Kasumi-1 (cell line): Measurements from ENCODE around the gene P2RY12.

Experiments used
- DNase-seq, 2 experiments: peaks; one replicate each; lab custom pipeline; 2025; lab: John Stamatoyannopoulos, UW

Gene P2RY12

DNA sequence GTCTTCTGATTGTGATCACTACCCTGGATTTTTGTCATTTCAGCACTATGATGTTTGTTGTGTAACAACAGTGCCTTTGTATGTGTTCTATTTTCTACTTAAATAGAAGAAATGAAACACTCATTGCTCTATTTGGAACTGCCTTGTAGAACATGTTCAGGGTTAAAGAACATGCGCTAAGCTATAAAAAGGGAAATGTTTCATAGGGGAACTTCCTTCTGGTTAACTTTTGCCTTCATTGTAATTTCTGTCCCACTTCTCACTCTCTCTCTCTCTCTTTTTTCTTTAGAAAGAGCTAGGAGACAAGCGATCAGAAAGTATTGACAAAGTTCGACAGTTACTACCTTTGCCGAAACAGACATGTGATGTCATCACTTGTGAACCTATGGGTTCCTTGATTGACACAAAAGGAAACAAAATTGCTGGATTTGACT lies at the start of gene P2RY12:
Gene P2RY12 (minus strand): TSS at position 13 of the 434 bp plus-strand sequence. CDS start 45,908 bp downstream, outside the sequence.
- peak; percentile 44 to 51 for DNase-seq

GRCh38 chr3:151432616-151433372 lies 48.2 kb upstream of the P2RY12 start:
- DNase-seq, result no peak

- peak in 1 of 2 experiments; percentile 17 for DNase-seq
Measured at GRCh38 chr3:151431940-151432339, 47.4 kb upstream of the P2RY12 start.

- no peak for DNase-seq
Measured at GRCh38 chr3:151430821-151431484, 46.4 kb upstream of the P2RY12 start.

- no peak for DNase-seq
Measured at GRCh38 chr3:151428386-151428785, 43.8 kb upstream of the P2RY12 start.

GRCh38 chr3:151426341-151426657 lies 41.7 kb upstream of the P2RY12 start:
- DNase-seq, result peak; percentile 16 to 48

DNA sequence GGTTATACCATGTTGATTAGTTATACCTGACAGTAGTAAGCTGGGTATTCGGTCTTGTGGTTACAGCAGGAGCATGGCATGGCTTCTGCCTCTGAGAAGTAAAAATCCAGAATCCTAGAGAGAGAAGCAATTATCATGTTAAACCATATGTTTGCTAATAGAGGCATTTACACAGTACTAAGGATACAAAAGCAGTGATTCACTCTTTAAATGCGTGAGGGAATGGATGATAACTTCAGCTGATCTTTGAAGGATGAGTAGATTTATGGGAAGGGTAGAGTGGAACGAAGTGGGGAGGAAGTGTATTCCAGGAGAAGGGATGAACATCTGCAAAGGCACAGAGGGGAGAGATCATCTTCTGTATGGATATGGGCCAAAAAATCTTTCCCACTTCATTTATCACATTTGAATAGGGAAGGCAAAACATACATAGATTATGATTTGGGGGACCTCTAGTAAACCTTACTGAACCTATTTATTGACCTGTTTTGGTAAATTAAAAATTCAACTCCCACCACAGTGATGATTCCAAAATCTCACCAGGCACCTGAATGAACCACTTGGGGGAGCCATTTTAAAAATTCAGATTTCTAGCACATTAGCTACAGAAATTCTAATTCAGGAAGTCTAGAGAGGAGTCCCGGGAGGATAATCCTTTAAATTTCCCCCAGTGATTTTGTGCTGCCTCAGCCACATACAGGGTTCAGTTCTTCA lies 41.2 kb upstream of the P2RY12 start:
- DNase-seq, result peak; percentile 40 to 48

DNA sequence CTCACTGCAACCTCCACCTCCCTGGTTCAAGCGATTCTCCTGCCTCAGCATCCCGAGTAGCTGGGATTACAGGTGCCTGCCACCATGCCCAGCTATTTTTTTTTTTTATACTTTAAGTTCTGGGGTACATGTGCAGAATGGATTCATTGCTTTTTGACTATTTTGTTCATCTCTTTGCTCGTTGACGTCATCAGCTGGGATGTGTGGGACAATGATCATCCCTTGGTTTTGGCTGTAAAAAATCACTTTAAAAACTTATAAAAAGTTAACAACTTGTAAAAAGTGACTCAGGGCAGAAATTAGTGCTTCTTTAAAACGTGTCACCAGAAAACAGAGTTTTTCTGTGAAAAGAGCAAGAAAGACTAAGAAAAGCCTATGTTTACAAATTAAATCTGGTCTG lies 38.5 kb upstream of the P2RY12 start:
- no peak for DNase-seq

DNA sequence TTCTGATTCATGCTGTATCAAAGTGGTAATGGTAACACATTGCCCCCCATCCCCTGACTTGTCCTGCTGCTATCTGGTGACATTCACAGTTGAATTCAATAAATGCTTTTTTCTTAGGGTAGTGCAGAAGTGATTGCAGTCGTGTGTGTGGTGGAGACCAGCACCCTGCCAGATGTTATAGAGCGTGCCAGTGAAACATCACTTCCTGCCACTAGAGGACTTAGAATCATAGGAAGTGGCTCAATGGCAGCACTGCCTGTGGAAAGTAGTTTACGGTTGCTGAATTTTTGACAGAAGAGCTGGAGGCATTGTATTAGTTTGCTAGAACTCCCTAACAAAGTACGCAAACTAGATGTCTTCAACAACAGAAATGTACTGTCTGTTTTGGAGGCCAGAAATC lies 37.4 kb upstream of the P2RY12 start:
- DNase-seq, result peak; percentile 74 to 82

DNA sequence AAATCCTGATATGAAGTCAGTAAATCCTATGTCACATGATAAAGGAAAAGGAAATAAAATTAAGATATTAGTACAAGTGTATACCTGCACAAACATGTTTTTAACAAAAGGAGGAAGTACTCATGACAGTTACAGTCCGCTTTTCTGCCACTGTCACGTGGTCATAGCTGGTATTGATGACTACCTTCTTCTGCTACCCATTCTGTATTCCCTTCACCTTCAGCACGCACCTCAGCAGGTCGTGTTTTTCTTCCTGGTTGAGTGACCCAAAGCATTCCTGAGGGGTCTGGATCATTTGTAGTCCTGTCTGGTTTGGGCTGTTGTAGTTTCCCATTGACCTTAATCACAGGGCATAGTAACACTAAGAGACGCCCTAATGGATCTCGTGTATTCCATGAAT lies 35.3 kb upstream of the P2RY12 start:
- no peak for DNase-seq

DNA sequence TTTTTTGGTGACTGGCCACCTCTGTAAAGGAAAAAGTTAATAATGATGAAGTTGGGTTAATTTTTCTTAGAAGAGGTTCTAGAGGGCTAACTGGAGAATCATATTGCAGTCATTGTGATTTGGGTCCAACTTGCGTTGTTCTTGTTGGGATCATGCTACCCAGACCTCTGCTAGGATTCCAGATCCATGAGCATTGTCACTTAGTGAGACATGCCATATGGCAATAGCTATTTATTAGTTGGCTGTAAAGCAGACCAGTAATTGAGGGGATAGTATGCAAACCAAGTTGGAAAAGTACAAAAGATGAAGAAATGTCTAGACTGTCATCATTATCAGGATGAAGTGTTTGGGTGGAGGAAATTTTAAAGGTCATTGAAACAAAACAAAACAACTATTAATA lies 30.7 kb upstream of the P2RY12 start:
- no peak for DNase-seq

DNA sequence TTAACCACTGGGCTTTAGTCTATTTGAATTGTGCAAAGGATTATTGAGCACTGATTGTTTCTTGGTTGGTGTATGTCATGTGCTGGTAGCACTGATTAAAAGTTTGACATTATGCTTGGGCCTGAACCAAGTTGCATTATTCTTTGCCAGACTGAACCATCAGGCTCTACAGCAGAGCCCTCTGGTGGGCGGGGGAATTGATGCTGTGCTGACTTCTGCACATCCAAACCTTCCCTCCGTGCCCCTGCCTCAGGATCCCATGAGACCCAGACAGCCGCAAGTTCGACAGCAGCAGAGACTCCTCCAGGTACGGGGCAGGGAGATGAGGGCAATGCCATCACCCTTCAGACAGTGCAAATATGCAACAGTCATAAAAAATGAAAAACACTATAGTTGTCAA lies 28.4 kb upstream of the P2RY12 start:
- DNase-seq, result peak in 1 of 2 experiments; percentile 5

- no peak for DNase-seq
Measured at GRCh38 chr3:151410891-151411559, 26.5 kb upstream of the P2RY12 start.

- no peak for DNase-seq
Measured at GRCh38 chr3:151407928-151408327, 23.4 kb upstream of the P2RY12 start.

DNA sequence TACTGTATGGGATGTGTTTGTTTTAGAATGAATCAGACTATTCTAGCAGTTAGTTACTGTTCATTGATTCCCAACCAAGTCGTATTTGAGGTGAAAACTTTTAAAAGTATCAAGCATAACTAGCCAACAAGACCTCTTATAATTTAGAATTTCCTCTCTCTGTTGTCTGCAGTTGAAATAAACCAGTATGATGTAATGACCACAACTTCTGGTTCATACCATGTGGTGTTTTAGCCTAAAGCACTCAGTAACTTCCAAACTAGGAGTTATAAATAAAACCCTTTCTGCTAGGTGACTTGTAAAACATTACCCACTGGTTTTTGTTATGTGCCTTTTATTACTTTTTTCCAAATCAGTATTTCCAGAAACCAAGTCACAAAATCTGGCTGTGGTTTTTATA lies 19.8 kb upstream of the P2RY12 start:
- DNase-seq, result peak; percentile 58 to 59

DNA sequence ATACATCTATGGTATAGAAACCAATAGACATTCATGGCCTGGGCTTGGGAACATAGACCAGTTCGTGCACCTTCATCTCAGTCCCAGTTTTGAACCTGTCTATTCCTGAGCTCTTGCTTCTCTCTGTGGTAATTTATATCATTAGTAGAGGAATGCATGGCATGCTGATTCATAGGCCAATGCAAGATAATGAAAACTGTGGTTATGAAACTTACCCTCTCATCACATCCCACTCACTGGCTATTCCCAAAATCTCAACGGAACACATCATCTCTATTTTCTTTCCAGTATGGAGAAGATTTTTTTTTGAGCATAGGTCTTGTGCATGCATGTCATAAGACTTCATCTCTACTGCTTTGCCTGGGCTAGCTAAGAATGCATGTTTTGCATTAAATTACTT lies 18.7 kb upstream of the P2RY12 start:
- DNase-seq, result no peak

DNA sequence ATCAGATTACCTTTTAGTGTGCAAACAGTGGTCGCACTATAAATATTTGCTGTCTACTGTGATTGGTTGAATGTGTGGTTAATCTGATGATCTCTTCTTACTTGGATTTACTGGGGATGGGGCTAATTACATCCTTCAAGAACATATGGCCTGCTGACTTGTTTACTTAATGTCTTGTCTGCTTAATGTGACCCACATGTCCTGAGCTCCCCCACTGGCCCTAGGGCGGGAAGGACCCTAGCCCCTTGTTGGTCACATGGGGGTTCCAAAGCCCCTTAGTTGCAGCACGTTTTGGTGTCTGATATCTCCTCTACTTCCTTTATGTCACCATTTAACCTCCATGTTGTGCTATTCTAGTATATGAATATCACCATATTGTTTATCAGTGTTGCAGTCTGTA lies 17.8 kb upstream of the P2RY12 start:
- DNase-seq, result no peak

- no peak for DNase-seq
Measured at GRCh38 chr3:151400341-151400740, 15.8 kb upstream of the P2RY12 start.

DNA sequence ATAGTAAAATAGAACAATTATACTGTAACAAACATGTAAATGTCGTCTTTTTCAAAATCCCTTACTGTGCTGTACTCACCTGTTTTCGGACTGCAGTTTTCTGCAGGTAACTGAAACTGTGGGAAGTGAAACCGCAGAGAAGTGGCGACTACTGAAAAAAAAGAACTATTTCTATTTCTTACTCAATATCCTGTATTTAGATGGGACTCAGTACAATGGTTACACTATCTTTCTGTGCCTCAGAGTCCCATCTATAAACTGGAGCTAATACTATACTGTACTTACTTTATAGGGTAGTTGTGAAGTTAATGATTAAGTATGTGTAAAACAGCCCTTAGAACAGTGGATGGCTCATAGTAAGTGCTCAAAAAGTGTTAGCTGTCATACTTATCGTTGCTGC lies 14.3 kb upstream of the P2RY12 start:
- no peak for DNase-seq

GRCh38 chr3:151395806-151396205 lies 11.3 kb upstream of the P2RY12 start:
- DNase-seq, result peak in 1 of 2 experiments; percentile 6

- DNase-seq, result no peak
Measured at GRCh38 chr3:151394611-151395010, 10.1 kb upstream of the P2RY12 start.

DNA sequence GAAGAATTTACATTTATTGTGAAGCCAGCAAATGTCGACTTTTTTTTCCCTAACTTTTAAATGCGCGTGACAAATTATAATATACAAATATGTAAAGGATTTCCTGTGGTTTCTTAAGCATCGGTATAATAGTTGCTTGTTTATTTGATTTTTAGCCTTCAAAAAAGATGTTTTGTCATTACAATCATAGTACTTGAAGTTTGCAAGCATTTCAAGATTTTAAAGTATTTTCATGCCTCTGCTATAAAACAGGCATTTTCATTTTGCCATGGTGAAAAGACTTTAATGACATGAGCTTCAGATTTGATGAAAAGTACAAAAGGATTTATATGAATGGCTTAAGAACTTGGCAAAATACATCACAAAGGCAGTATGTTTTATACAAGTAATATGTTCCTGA lies 9.4 kb upstream of the P2RY12 start:
- DNase-seq, result no peak
